Stimulated activated CD4-positive, alpha-beta T cell treated with anti-CD3 and anti-CD28 coated beads, Interleukin-12 subunit alpha, Interleukin-12 subunit beta, amount 100 ng/mL, for 4 hours (primary cell): Measurements from ENCODE around the gene RALGDS.
"Not testable (repeated sequence)": the region's sequence is repeated elsewhere in the genome, so short reads cannot be mapped to it uniquely, and the experiment has no call there.

Experiments used
- DNase-seq: peaks from one replicate; pipeline ENCODE4 v3.0.0-alpha.2; 2020

Gene RALGDS

GRCh38 chr9:133086212-133086860 is 34.7 kb downstream of the RALGDS start:
- DNase-seq, result not testable (repeated sequence)

- not testable (repeated sequence) for DNase-seq
Observed at GRCh38 chr9:133083688-133084087, 37.4 kb downstream of the RALGDS start.

- not testable (repeated sequence) for DNase-seq
Observed at GRCh38 chr9:133081957-133082644, 38.9 kb downstream of the RALGDS start.

GRCh38 chr9:133080786-133081779 is 40.0 kb downstream of the RALGDS start:
- DNase-seq, result not testable (repeated sequence)

- DNase-seq, result no peak
Observed at GRCh38 chr9:133080161-133080560, 40.9 kb downstream of the RALGDS start.

GRCh38 chr9:133078486-133078885 is 42.6 kb downstream of the RALGDS start:
- DNase-seq, result no peak

- no peak for DNase-seq
Observed at GRCh38 chr9:133076691-133077090, 44.3 kb downstream of the RALGDS start.

GRCh38 chr9:133075925-133076630 is 45.0 kb downstream of the RALGDS start:
- DNase-seq, result no peak

- no peak for DNase-seq
Observed at GRCh38 chr9:133074111-133074651, 46.9 kb downstream of the RALGDS start.

- DNase-seq, result no peak
Observed at GRCh38 chr9:133073086-133074014, 47.7 kb downstream of the RALGDS start.

- DNase-seq, result not testable (repeated sequence)
Observed at GRCh38 chr9:133072210-133072609, 48.8 kb downstream of the RALGDS start.

GRCh38 chr9:133071484-133072150 is 49.4 kb downstream of the RALGDS start:
- DNase-seq, result no peak

GRCh38 chr9:133070985-133071384 is 50.1 kb downstream of the RALGDS start:
- not testable (repeated sequence) for DNase-seq

GRCh38 chr9:133070500-133070961 is 50.5 kb downstream of the RALGDS start:
- DNase-seq, result not testable (repeated sequence)

- not testable (repeated sequence) for DNase-seq
Observed at GRCh38 chr9:133068431-133068830, 52.6 kb downstream of the RALGDS start.

GRCh38 chr9:133067813-133068212 is 53.2 kb downstream of the RALGDS start:
- DNase-seq, result no peak

GRCh38 chr9:133067006-133067405 is 54.0 kb downstream of the RALGDS start:
- DNase-seq, result no peak

- no peak for DNase-seq
Observed at GRCh38 chr9:133066181-133066983, 54.7 kb downstream of the RALGDS start.

GRCh38 chr9:133065070-133065388 is 56.0 kb downstream of the RALGDS start:
- no peak for DNase-seq
